Measurements from ENCODE around the gene DAZAP1. TPM values are rescaled to one million over a fixed set of nuclear protein-coding genes. Genes with fewer than 3 reads are reported as not detected.

Gene DAZAP1
- total RNA-seq, 2 experiments from 2014 or later = 295 to 300 TPM

- POLR2A ChIA-PET = no interaction called here
- CTCF ChIA-PET = interaction anchor here (0.6 kb wide), 1 partner anchor 23 kb away, joined by 4 read pairs; no protein-coding TSS in a partner anchor
Measured at GRCh38 chr19:1432507-1432887, 25.1 kb downstream of the DAZAP1 start.

GRCh38 chr19:1433119-1434039 is 26.0 kb downstream of the DAZAP1 start:
- CTCF ChIA-PET = interaction anchor here (0.6 kb wide), 1 partner anchor 22 kb away, joined by 4 read pairs; no protein-coding TSS in a partner anchor
- POLR2A ChIA-PET = no interaction called here

- ChIA-PET CTCF (no interaction called here), POLR2A (interaction anchor here (0.6 kb wide), 1 partner anchor 25 kb away, joined by 3 read pairs; no protein-coding TSS in a partner anchor)
Measured at GRCh38 chr19:1434040-1434366, 26.6 kb downstream of the DAZAP1 start.

- ChIA-PET CTCF (interaction anchor here (0.7 kb wide), 1 partner anchor 52 kb away, joined by 4 read pairs; no protein-coding TSS in a partner anchor), POLR2A (interaction anchor here (0.6 kb wide), 1 partner anchor 26 kb away, joined by 3 read pairs; no protein-coding TSS in a partner anchor)
Measured at GRCh38 chr19:1434577-1435060, 27.2 kb downstream of the DAZAP1 start.

- POLR2A ChIA-PET = no interaction called here
- CTCF ChIA-PET = interaction anchor here (0.6 to 2.0 kb wide), 2 partner anchors 15 to 92 kb away, joined by 3 to 4 read pairs; no protein-coding TSS in a partner anchor
Measured at GRCh38 chr19:1435378-1435989, 28.1 kb downstream of the DAZAP1 start.

- ChIA-PET POLR2A (interaction anchor here (1.2 kb wide), 1 partner anchor 27 kb away, joined by 3 read pairs; no protein-coding TSS in a partner anchor), CTCF (interaction anchor here (2.0 kb wide), 1 partner anchor 17 kb away, joined by 4 read pairs; no protein-coding TSS in a partner anchor)
Measured at GRCh38 chr19:1437609-1438008, 30.2 kb downstream of the DAZAP1 start.

GRCh38 chr19:1438035-1438932 is 30.9 kb downstream of the DAZAP1 start, which contains the start of gene RPS15:
Gene RPS15, plus strand, starts transcription at chr19:1438396. Its CDS starts 30 bp downstream, at chr19:1438426.
- CTCF ChIA-PET = no interaction called here
- POLR2A ChIA-PET = interaction anchor here (0.9 to 1.3 kb wide), 3 partner anchors 28 to 34 kb away, joined by 3 to 4 read pairs (median 3); no protein-coding TSS in a partner anchor

GRCh38 chr19:1438933-1439354 is 31.6 kb downstream of the DAZAP1 start:
- POLR2A ChIA-PET = interaction anchor here (0.9 to 1.3 kb wide), 2 partner anchors 27 to 33 kb away, joined by 3 to 4 read pairs; no protein-coding TSS in a partner anchor
- CTCF ChIA-PET = interaction anchor here (0.6 kb wide), 1 partner anchor 502 kb away, joined by 4 read pairs; no protein-coding TSS in a partner anchor

GRCh38 chr19:1439525-1440417 is 32.4 kb downstream of the DAZAP1 start:
- CTCF ChIA-PET = interaction anchor here (0.6 kb wide), 1 partner anchor 502 kb away, joined by 4 read pairs; no protein-coding TSS in a partner anchor
- POLR2A ChIA-PET = interaction anchor here (0.9 to 1.3 kb wide), 2 partner anchors 26 to 32 kb away, joined by 3 to 4 read pairs; no protein-coding TSS in a partner anchor

- ChIA-PET CTCF (no interaction called here), POLR2A (no interaction called here)
Measured at GRCh38 chr19:1440418-1440801, 33.0 kb downstream of the DAZAP1 start.

GRCh38 chr19:1441022-1441426 is 33.6 kb downstream of the DAZAP1 start:
- POLR2A ChIA-PET = no interaction called here
- CTCF ChIA-PET = interaction anchor here (0.6 to 1.1 kb wide), 2 partner anchors 35 to 195 kb away, joined by 3 read pairs; no protein-coding TSS in a partner anchor

GRCh38 chr19:1441677-1442438 is 34.5 kb downstream of the DAZAP1 start:
- POLR2A ChIA-PET = interaction anchor here (0.6 to 0.7 kb wide), 2 partner anchors 14 to 24 kb away, joined by 3 to 7 read pairs; no protein-coding TSS in a partner anchor
- CTCF ChIA-PET = interaction anchor here (0.6 to 1.1 kb wide), 4 partner anchors 27 to 419 kb away, joined by 3 to 4 read pairs (median 3); no protein-coding TSS in a partner anchor

GRCh38 chr19:1445185-1445931 is 38.0 kb downstream of the DAZAP1 start:
- CTCF ChIA-PET = interaction anchor here (0.6 to 2.2 kb wide), 15 partner anchors 10 to 201 kb away, joined by 3 to 9 read pairs (median 3); partner anchors contain the start of gene C19orf25
- POLR2A ChIA-PET = no interaction called here

- CTCF ChIA-PET = interaction anchor here (0.9 to 2.2 kb wide), 8 partner anchors 9 to 202 kb away, joined by 3 to 9 read pairs (median 3); no protein-coding TSS in a partner anchor
- POLR2A ChIA-PET = interaction anchor here (0.5 kb wide), 1 partner anchor 16 kb away, joined by 3 read pairs; no protein-coding TSS in a partner anchor
Measured at GRCh38 chr19:1445932-1446712, 38.7 kb downstream of the DAZAP1 start.
